ENCODE measurements around the gene OR2F2.

DNA sequence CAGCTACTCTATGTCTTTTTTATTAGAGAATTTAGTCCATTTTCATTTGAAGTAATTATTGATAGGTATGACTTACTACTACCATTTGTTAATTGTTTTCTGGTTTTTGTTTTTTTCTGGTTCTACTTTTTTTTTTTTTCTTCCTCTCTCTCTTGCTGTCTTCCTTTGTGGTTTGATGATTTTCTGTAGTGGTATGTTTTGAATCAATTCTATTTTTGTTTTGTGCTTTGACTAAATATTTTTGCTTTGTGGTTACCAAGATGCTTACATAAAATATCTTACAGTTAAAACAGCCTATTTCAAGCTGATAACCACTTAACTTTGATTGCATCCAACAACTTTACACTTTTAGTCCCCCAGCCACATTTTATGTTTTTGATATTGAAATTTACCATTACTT, 3.3 kb upstream of the OR2F2 start:
- TF ChIP-seq, protein P1, sequence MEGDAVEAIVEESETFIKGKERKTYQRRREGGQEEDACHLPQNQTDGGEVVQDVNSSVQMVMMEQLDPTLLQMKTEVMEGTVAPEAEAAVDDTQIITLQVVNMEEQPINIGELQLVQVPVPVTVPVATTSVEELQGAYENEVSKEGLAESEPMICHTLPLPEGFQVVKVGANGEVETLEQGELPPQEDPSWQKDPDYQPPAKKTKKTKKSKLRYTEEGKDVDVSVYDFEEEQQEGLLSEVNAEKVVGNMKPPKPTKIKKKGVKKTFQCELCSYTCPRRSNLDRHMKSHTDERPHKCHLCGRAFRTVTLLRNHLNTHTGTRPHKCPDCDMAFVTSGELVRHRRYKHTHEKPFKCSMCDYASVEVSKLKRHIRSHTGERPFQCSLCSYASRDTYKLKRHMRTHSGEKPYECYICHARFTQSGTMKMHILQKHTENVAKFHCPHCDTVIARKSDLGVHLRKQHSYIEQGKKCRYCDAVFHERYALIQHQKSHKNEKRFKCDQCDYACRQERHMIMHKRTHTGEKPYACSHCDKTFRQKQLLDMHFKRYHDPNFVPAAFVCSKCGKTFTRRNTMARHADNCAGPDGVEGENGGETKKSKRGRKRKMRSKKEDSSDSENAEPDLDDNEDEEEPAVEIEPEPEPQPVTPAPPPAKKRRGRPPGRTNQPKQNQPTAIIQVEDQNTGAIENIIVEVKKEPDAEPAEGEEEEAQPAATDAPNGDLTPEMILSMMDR (conservative IDR thresholded peaks at IDR 0.05; ENCODE audit: low read length) = no peak
- no peak for TF ChIP-seq EZH2phosphoT487 (IDR thresholded peaks at IDR 0.05; ENCODE audit: borderline replicate concordance, low read depth, low read length)

Data from OCI-LY7 (cell line).